Right atrium auricular region (tissue), 2 donors: Measurements from ENCODE around the gene YBX2. TPM values are rescaled to one million over a fixed set of nuclear protein-coding genes. Genes with fewer than 3 reads are reported as not detected.

Experiments
- DNase-seq: peaks from one replicate; pipeline ENCODE4 v3.0.0-alpha.2; 2019; ENCODE audit warnings: low spot score
- H3K27ac ChIP-seq, 2 donors: fragments of 200-600 bp; sonication (generic); 1 replicate in 1 of 2; 2 replicates in 1 of 2; pipeline ENCODE4 v1.5.1; 2016 to 2019
- H3K27me3 ChIP-seq, 2 donors: fragments of 200-600 bp; sonication (generic); one replicate each; pipeline versions ENCODE4 v1.5.1 to v1.6.0; 2017 to 2019
- H3K36me3 ChIP-seq: fragments of 200-600 bp; sonication (generic); one replicate; pipeline ENCODE4 v1.5.1; 2016
- H3K4me1 ChIP-seq, 2 donors: fragments of 200-600 bp; sonication (generic); one replicate each; pipeline versions ENCODE4 v1.5.1 to v1.6.0; 2017 to 2019
- H3K4me3 ChIP-seq, 2 donors: fragments of 200-600 bp; sonication (generic); 1 replicate in 1 of 2; 2 replicates in 1 of 2; pipeline ENCODE4 v1.5.1; 2017 to 2019; ENCODE audit warnings: mild to moderate bottlenecking in 1 of 2, moderate library complexity in 1 of 2
- H3K9me3 ChIP-seq, 2 donors: fragments of 200-600 bp; sonication (generic); one replicate each; pipeline ENCODE4 v1.5.1; 2019
- total RNA-seq, 2 donors: library from RNA; depleted of rRNA; stranded (reverse); fragments of >200 nt; gene quantifications; one replicate each; pipeline ENCODE4 v1.1.0, GENCODE V29; 2016
- TF ChIP-seq, protein P1 (sequence below), 2 donors: fragments of 200-600 bp; sonication (generic); IDR thresholded peaks; one replicate each; pipeline ENCODE4 v1.5.1; 2019; ENCODE audit warnings: antibody characterized with exemption in 2 of 2

YBX2 gene
- total RNA-seq, 2 donors from 2014 or later, result 2.9 to 3.0 TPM

DNA sequence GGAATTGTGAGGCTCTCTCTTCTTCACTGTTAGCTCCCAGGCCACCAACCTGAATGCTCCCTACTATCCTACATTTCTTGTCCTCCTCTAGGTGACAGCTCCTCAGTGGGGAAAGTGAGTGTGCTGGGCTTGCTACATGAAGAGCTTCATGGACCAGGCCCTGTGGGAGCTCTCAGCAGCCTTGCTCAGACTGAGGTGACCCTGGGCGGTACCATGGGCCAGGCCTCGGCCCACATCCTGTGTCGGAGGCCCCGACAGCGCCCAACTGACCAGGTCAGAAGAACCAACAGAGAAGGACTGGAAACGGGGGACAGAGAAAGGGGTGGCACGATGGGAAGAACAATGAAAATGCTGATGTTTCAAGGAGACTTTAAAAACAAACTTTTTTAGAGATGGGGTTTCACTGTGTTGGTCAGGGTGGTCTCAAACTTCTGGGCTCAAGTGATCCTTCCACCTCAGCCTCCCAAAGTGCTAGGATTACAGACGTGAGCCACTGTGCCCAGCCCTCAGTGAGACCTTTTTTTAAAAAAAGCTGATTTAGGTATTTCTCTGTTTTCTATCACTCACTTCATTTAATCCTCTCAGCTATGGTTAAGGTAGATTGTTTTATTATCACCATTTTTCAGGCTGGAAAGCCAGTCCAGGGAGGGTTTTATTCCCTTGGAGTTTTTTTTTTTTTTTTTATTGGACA, 37.5 kb downstream of the YBX2 start:
- Histone ChIP-seq H3K36me3 (peaks cover 51% of the 10 kb centered on the region), H3K27me3 (peaks cover under 1 to 10% of the 10 kb centered on the region in 2 donors), H3K4me3 (no peak overlapping the region), H3K9me3 (no peaks in the 10 kb centered on the region), H3K27ac (no peak overlapping the region), H3K4me1 (peaks cover 0 to 27% of the 10 kb centered on the region in 2 donors)
- TF ChIP-seq, protein P1, sequence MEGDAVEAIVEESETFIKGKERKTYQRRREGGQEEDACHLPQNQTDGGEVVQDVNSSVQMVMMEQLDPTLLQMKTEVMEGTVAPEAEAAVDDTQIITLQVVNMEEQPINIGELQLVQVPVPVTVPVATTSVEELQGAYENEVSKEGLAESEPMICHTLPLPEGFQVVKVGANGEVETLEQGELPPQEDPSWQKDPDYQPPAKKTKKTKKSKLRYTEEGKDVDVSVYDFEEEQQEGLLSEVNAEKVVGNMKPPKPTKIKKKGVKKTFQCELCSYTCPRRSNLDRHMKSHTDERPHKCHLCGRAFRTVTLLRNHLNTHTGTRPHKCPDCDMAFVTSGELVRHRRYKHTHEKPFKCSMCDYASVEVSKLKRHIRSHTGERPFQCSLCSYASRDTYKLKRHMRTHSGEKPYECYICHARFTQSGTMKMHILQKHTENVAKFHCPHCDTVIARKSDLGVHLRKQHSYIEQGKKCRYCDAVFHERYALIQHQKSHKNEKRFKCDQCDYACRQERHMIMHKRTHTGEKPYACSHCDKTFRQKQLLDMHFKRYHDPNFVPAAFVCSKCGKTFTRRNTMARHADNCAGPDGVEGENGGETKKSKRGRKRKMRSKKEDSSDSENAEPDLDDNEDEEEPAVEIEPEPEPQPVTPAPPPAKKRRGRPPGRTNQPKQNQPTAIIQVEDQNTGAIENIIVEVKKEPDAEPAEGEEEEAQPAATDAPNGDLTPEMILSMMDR (IDR thresholded peaks at IDR 0.05), result no peak
- DNase-seq, result no peak

DNA sequence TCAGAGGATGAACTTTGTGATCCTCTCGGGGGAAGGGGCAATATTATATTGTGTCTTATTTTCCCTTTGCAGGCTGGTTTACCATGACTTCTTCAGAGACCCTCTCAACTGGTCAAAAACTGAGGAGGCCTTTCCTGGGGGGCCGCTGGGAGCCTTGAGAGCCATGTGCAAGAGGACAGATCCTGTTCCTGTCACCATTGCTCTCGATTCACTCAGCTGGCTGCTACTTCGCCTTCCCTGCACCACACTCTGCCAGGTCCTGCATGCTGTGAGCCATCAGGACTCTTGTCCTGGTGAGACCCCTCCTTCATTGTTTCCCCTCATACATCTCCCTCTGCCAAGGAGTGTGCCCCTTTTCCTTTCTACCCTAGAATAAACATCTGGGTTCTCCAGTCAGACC, 39.9 kb downstream of the YBX2 start:
- Histone ChIP-seq H3K4me3 (no peak overlapping the region), H3K4me1 (peaks cover 0 to 27% of the 10 kb centered on the region in 2 donors), H3K9me3 (no peaks in the 10 kb centered on the region), H3K36me3 (peaks cover 51% of the 10 kb centered on the region), H3K27ac (no peak overlapping the region), H3K27me3 (no peaks in the 10 kb centered on the region)
- no peak for DNase-seq
- TF ChIP-seq, protein P1 (IDR thresholded peaks at IDR 0.05), result no peak

DNA sequence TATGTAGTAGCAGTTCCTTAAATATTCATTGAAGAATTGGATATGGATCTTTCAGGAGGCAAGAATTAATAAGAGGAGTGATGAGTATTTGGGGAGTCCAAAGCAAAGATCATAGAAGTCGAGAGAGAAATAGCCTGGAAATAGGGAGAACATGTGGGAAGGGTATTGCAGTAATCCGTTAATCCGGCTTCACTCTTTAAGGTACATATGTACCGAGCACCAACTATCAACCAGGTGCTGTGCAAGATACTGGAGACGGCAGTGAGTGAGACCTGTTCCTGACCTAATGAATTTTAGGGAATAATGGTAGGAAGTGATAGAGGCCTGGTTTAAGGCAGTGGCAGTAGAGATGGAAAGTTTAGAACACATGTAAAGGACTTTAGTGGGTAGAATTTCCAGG, 41.4 kb downstream of the YBX2 start:
- H3K9me3 ChIP-seq, result no peaks in the 10 kb centered on the region
- peak overlapping the region; percentile 99 for H3K27ac ChIP-seq
- DNase-seq, result no peak
- H3K27me3 ChIP-seq, result no peaks in the 10 kb centered on the region
- H3K4me3 ChIP-seq, result peak overlapping the region; percentile 94 to 96
- H3K4me1 ChIP-seq, result peaks cover 0 to 36% of the 10 kb centered on the region in 2 donors
- H3K36me3 ChIP-seq, result peaks cover 40% of the 10 kb centered on the region
- TF ChIP-seq, protein P1 (IDR thresholded peaks at IDR 0.05), result no peak

DNA sequence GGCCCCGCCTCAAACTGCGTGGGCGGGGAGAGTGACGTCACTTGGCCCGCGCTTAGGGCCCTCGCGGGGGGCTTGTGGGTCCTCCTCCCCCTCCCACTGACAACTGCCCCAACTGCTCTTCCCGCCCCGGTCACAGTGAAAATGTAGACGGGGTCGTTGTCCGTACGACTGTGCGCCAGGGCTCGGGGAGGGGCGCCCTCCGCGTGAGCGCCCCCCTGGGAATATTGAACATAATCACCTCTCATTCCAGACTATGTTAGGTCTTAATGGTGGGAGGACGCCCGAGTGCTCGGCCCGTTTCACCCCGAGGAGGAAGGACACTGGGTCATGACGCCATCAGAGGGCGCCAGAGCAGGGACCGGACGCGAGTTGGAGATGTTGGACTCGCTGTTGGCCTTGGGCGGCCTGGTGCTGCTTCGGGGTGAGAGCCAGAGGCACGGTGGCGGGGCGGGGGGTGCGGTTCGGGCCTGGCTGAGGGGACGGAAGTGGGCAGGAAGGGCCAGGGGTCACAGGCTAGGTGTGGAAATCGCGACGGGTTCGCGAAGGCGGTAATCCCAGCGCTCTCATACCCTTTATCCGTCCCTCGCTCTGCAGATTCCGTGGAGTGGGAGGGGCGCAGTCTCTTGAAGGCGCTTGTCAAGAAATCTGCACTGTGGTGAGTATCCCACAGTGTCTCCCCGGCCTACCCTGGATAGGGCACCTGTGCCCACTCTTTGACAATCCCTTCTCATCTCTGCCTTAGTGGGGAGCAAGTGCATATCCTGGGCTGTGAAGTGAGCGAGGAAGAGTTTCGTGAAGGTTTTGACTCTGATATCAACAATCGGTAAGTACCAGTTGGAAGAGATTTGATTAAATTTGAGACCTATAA, 42.0 kb downstream of the YBX2 start, which contains the start of gene ELP5:
TSS of gene ELP5 (plus strand) at position 40 of the 868 bp plus-strand sequence. CDS start at position 376, 336 bp downstream.
- H3K27me3 ChIP-seq, result no peaks in the 10 kb centered on the region
- peaks cover 0 to 36% of the 10 kb centered on the region in 2 donors for H3K4me1 ChIP-seq
- H3K36me3 ChIP-seq, result peaks cover 34% of the 10 kb centered on the region
- peak; percentile 96 for DNase-seq
- TF ChIP-seq, protein P1 (IDR thresholded peaks at IDR 0.05), result peak in 1 of 2 donors; percentile 49
- H3K4me3 ChIP-seq, result peak within 1 kb of the TSS; percentile 94 to 96
- no peaks in the 10 kb centered on the region for H3K9me3 ChIP-seq
- H3K27ac ChIP-seq, result peak within 1 kb of the TSS; percentile 99

DNA sequence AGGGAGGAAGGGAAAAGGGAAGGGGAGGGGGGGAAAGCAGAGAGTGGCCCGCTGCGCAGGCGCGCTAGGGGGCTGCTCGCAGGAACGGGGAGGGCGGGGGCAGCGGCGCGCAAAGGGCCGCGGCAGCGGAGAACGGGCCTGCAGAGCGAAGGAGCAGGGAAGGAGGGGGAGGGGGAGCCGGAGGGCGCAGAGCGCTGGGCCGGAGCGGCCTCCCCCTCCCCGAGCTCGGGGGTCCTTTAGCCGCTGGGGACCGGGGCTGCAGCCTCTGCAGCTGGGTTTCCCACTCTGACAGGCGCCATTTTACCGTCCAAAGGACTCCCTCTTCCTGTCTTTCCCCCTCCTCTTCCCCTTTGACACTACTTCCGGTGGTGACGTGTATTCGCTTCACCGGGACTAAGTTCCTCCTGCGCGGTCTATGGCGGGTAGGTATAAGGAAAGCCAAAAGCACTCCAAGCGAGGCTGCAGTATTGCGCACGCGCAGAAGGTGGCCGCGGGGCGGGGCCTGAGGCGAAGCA, 42.7 kb downstream of the YBX2 start, which contains the start of gene CTDNEP1:
TSS of gene CTDNEP1 (minus strand) at position 74 of the 515 bp plus-strand sequence. CDS start 438 bp downstream, outside the sequence.
- TF ChIP-seq, protein P1 (IDR thresholded peaks at IDR 0.05), result no peak
- Histone ChIP-seq H3K4me3 (peak within 1 kb of the TSS; percentile 94 to 96), H3K27me3 (no peaks in the 10 kb centered on the region), H3K36me3 (peaks cover 32% of the 10 kb centered on the region), H3K4me1 (peaks cover 0 to 36% of the 10 kb centered on the region in 2 donors), H3K27ac (peak within 1 kb of the TSS; percentile 99), H3K9me3 (no peaks in the 10 kb centered on the region)
- peak; percentile 99 for DNase-seq
